Myocyte (in vitro differentiated cells): ENCODE data around the gene LGALS9B. TPM values are rescaled to one million over a fixed set of nuclear protein-coding genes. Genes with fewer than 3 reads are reported as not detected.
"Not testable (repeated sequence)": the region's sequence is repeated elsewhere in the genome, so short reads cannot be mapped to it uniquely, and the experiment has no call there.

Source experiments
- DNase-seq: peaks from one replicate; pipeline ENCODE4 v3.0.0-alpha.2; 2012; ENCODE audit warnings: low read depth
- total RNA-seq: library from RNA; depleted of rRNA; stranded (reverse); fragments of >200 nt; gene quantifications from 2 replicates; pipeline ENCODE4 v1.2.3, GENCODE V29; 2014

Gene LGALS9B
- total RNA-seq, 1 donor from 2014 or later, result not detected

DNA sequence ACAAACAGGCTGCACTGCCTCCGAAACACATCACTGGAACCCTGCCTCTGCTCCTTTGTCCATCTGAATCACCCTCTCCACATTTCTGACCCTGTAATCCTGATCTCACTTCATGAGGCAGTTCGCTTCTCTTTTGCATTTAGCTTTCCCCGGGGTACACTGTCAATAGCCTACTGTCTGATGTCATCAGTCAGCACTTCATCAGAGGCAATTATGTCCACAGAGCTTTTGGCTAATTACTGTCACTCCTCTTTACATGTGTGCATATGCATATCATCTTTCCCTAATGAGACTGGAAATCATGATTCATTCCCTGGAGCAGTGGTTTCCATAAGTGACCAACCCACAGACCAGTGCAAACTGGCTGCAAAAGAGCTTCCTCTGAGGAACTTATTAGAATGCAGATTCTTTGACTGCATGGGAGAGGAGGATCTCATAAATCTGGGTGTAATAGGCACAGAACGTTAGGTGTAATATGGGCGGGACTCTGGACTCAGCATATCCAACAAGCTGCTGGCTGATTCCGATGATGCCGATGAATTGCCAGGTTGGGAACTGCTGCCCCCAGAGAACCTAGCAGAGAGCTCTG is 49.8 kb downstream of the LGALS9B start:
- not testable (repeated sequence) for DNase-seq

DNA sequence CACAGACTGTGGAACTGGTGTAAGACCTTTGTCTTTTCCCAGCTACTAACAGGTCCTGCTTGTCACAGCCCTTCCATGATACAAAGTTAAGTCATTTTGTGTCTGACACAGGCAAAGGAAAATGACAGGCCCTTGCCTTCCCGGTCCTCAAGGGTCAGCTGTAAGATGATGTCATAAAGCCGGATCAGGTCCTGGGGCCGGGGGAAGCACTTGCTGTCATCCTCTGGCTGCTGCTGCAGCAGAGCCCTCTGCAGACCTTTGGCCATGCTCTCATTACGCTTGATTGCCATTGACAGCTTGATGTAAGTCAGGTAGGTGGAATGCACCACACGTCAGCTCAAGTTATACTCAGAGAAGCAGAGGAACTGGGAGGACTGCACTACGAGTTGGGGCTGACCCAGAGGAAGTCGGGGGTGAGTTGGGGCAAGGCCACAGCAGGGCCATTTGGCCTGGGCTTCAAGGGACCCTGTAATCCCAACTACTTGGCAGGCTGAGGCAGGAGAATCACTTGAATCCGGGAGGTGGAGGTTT is 50.9 kb downstream of the LGALS9B start:
- not testable (repeated sequence) for DNase-seq

DNA sequence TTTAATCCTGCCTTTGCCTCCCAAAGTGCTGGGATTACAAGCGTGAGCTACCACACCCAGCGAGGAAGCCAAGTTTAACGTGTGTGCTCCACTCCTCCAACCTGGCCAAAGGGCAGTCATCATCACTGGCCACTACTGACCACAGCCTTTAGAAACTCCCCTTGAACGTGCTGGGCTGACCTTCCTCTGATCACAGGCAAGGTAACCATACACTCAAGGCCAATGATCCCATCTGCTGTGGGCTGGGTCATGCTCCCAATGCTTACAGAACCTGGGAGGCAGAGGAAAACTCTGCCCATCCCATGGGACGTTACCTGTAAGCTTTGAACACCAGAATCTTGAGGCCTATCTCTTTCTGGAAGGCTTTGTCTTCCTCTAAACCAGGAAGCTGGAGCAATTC is 51.9 kb downstream of the LGALS9B start:
- DNase-seq, result not testable (repeated sequence)

DNA sequence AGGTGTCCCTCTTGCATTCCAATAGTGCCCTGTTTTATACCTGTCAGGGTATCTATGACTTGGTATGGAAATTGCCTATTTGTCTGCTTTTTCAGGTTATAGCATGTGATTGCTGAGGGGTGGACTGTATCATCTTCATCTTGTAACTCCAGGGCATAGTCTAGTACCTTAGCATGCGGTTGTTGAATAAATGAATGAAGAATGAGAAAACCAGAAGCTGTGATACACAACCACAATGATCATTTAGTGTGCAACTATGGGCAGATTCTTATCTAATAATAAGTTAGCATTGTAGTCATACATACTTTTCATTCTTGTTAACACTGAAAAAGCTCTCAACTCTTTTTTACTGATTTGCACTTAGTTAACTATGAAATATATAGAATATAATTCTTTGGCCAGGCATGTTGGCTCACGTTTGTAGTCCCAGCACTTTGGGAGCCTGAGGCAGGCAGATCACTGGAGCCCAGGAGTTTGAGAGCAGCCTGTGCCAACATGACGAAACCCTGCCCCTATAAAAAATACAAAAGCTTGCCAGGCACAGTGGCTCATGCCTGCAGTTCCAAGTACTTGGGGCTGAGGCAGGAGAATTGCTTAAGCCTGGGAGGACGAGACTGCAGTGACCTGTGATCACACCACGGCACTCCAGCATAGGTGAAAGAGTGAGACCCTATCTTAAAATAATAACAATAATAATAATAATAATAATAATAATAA is 65.9 kb downstream of the LGALS9B start:
- DNase-seq, result not testable (repeated sequence)

DNA sequence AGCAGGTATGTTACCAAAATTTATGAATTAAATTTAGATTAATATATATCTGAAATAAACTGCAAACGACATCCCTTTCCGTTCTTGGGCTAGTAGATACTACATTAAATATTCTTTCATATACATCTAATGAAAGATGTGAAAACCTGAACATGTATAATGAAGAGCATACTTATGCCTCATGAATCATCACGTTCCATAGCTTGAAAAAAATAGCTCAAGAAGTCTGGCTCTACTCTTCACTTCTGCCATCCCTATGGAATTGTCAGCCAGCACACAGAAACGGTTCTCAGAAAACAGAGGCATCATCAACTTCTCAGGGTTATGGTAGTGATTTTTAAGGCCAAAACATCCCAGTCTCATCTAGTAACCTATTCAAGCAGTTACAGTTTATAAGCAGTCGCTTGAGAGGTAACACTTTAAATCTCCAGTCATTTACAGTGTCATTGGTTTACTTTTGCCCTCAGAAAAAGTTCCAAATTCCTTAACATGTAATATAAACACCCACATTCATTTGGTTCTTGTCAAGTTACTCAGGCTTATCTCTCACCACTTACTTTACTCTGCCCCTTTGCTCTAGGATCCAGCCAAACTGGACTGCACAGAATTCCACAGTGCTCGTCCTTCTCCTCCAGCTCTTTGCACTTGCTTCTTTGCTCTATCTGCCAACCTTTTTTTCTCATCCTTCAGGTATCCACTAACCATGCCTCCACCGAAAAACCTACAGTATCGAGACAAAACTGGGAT is 66.6 kb downstream of the LGALS9B start:
- not testable (repeated sequence) for DNase-seq

Other genes starting within 250 kb of the LGALS9B start
- gene CDRT15L2, start 112.2 kb upstream of the LGALS9B start, total RNA-seq, result not detected in 2 replicates